Uterus (tissue), 4 donors: ENCODE measurements around the gene MAZ. TPM values are rescaled to one million over a fixed set of nuclear protein-coding genes. Genes with fewer than 3 reads are reported as not detected.
"Not testable (repeated sequence)": the region's sequence is repeated elsewhere in the genome, so short reads cannot be mapped to it uniquely, and the experiment has no call there.

Experiments used
- DNase-seq, 2 donors: peaks; one replicate each; pipeline ENCODE4 v3.0.0-alpha.2; 2019 to 2020
- H3K27ac ChIP-seq, 2 donors: fragments of 200-600 bp; sonication (generic); 1 replicate in 1 of 2; 2 replicates in 1 of 2; pipeline ENCODE4 v1.5.1; 2016 to 2018
- H3K27me3 ChIP-seq, 2 donors: fragments of 200-600 bp; sonication (generic); one replicate each; pipeline ENCODE4 v1.5.1; 2018 to 2019; ENCODE audit warnings: control low read depth in 1 of 2
- H3K36me3 ChIP-seq, 2 donors: fragments of 200-600 bp; sonication (generic); one replicate each; pipeline ENCODE4 v1.5.1; 2019; ENCODE audit warnings: control low read depth in 1 of 2
- H3K4me1 ChIP-seq, 2 donors: fragments of 200-600 bp; sonication (generic); one replicate each; pipeline ENCODE4 v1.5.1; 2018 to 2019; ENCODE audit warnings: control low read depth in 1 of 2
- H3K4me3 ChIP-seq, 2 donors: fragments of 200-600 bp; sonication (generic); 1 replicate in 1 of 2; 2 replicates in 1 of 2; pipeline ENCODE4 v1.5.1; 2018 to 2019; ENCODE audit warnings: mild to moderate bottlenecking in 1 of 2
- H3K9me3 ChIP-seq, 2 donors: fragments of 200-600 bp; sonication (generic); one replicate each; pipeline ENCODE4 v1.5.1; 2019; ENCODE audit warnings: control low read depth in 1 of 2
- POLR2A ChIP-seq, 2 donors: fragments of 450-650 bp; IDR thresholded peaks; one replicate each; pipeline ENCODE4 v1.6.1; 2016; ENCODE audit warnings: antibody characterized with exemption in 2 of 2, mild to moderate bottlenecking in 1 of 2, moderate library complexity in 1 of 2
- intact Hi-C: fragments of 100-400 bp; cut with DNase I; formaldehyde crosslinking; loops from one replicate; pipeline ENCODE4 v1.15.1; 2023; ENCODE audit warnings: low total_unique reads
- total RNA-seq, 4 donors: library from RNA; depleted of rRNA in 3 of 4; stranded (reverse); fragments of >200 nt in 3 of 4; gene quantifications; one replicate each; pipeline versions ENCODE4 v1.1.0 to v1.2.4, GENCODE V29; 2014 to 2023
- TF ChIP-seq, protein P1 (sequence below), 4 experiments: fragments of 200-600 bp in 2 of 4; fragments of 450-650 bp in 2 of 4; sonication (generic) in 2 of 4; IDR thresholded peaks; one replicate each; pipeline ENCODE4 v1.5.1; 2016 to 2019; ENCODE audit warnings: antibody characterized with exemption in 4 of 4, mild to moderate bottlenecking in 2 of 4, moderate library complexity in 1 of 4
- donor health status: DM: yes; HTN: yes; CAD: no.

The MAZ gene
- total RNA-seq, 4 donors from 2014 or later, result 32.8 to 200 (median 67.5) TPM

- DNase-seq, result no peak
- Histone ChIP-seq H3K36me3 (no peaks in the 10 kb centered on the region), H3K27ac (no peak within 1 kb of the TSS), H3K9me3 (no peaks in the 10 kb centered on the region), H3K4me1 (no peaks in the 10 kb centered on the region), H3K4me3 (no peak within 1 kb of the TSS), H3K27me3 (no peaks in the 10 kb centered on the region)
- intact Hi-C loops, result no loop called here
- TF ChIP-seq, protein P1, sequence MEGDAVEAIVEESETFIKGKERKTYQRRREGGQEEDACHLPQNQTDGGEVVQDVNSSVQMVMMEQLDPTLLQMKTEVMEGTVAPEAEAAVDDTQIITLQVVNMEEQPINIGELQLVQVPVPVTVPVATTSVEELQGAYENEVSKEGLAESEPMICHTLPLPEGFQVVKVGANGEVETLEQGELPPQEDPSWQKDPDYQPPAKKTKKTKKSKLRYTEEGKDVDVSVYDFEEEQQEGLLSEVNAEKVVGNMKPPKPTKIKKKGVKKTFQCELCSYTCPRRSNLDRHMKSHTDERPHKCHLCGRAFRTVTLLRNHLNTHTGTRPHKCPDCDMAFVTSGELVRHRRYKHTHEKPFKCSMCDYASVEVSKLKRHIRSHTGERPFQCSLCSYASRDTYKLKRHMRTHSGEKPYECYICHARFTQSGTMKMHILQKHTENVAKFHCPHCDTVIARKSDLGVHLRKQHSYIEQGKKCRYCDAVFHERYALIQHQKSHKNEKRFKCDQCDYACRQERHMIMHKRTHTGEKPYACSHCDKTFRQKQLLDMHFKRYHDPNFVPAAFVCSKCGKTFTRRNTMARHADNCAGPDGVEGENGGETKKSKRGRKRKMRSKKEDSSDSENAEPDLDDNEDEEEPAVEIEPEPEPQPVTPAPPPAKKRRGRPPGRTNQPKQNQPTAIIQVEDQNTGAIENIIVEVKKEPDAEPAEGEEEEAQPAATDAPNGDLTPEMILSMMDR (IDR thresholded peaks at IDR 0.05), result no peak
Observed at GRCh38 chr16:29777576-29778350, 28.6 kb upstream of the MAZ start, which contains the start of gene ZG16. ZG16 (plus strand) TSS chr16:29778256; CDS start chr16:29779267, 1,011 bp downstream.

- intact Hi-C loops, result no loop called here
- Histone ChIP-seq H3K27ac (no peak overlapping the region), H3K9me3 (no peaks in the 10 kb centered on the region), H3K4me3 (no peak overlapping the region), H3K4me1 (no peaks in the 10 kb centered on the region), H3K36me3 (no peaks in the 10 kb centered on the region), H3K27me3 (no peaks in the 10 kb centered on the region)
- TF ChIP-seq POLR2A (IDR thresholded peaks at IDR 0.05), result no peak
- TF ChIP-seq, protein P1 (IDR thresholded peaks at IDR 0.05), result no peak
- DNase-seq, result no peak
Observed at GRCh38 chr16:29779474-29779873, 26.9 kb upstream of the MAZ start.

DNA sequence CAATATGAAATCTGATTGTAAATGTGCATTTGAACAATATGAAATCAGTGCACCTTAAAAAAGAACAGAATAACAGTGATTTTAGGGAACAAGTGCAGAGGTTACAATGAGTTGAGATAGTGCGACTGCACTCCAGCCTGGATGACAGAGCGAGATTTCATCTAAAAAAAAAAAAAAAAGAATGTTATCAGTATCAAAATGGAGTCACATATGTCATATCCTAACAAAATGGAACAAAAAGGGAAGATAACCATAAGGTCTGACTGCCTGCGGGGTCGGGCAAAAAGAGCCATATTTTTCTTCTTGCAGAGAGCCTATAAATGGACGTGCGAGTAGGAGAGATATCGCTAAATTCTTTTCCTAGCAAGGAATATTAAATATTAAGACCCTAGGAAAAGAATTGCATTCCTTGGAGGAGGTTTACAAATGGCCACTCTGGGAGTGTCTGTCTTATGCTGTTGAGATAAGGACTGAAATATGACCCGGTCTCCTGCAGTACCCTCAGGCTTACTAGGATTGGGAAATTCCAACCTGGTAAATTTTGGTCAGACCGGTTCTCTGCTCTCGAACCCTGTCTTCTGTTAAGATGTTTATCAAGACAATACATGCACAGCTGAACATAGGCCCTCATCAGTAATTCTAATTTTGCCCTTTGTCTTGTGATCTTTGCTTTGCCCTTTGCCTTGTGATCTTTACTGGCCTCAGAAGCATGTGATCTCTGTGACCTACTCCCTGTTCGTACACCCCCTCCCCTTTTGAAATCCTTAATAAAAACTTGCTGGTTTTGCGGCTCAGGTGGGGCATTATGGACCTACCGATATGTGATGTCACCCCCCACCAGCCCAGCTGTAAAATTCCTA, 23.0 kb upstream of the MAZ start:
- H3K9me3 ChIP-seq, DNase-seq, H3K4me1 ChIP-seq, H3K36me3 ChIP-seq, H3K27ac ChIP-seq, H3K4me3 ChIP-seq, H3K27me3 ChIP-seq, intact Hi-C loops: not testable (repeated sequence)

DNA sequence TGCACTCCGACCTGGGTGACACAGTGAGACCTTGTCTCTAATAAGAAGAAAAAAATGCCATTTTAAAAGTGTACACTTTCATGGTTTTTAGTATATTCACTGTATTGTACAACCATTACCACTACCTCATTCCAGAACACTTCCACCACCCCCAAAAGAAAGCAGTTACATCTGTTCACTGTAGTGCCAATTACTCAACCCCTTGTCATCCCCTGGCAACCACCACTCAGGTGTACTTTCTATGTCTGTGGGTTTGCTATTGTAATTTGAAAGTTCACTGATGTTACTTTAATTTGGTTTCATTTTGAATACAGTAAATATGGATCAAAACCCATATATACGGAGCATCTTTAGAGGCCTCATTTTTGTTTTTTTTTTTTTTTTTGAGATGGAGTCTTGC, 22.2 kb upstream of the MAZ start:
- intact Hi-C loops, result no loop called here
- H3K4me3 ChIP-seq, result no peak overlapping the region
- DNase-seq, result no peak
- peaks cover 0 to 3% of the 10 kb centered on the region in 2 donors for H3K4me1 ChIP-seq
- H3K9me3 ChIP-seq, result no peaks in the 10 kb centered on the region
- no peaks in the 10 kb centered on the region for H3K36me3 ChIP-seq
- H3K27me3 ChIP-seq, result no peaks in the 10 kb centered on the region
- no peak overlapping the region for H3K27ac ChIP-seq
- TF ChIP-seq, protein P1 (IDR thresholded peaks at IDR 0.05), result no peak
- TF ChIP-seq POLR2A (IDR thresholded peaks at IDR 0.05), result no peak

GRCh38 chr16:29784901-29785500, 21.3 kb upstream of the MAZ start:
- Histone ChIP-seq H3K27me3 (no peaks in the 10 kb centered on the region), H3K9me3 (no peaks in the 10 kb centered on the region), H3K27ac (no peak overlapping the region), H3K4me3 (peak overlapping the region; percentile 9 to 10), H3K4me1 (peaks cover 0 to 3% of the 10 kb centered on the region in 2 donors), H3K36me3 (no peaks in the 10 kb centered on the region)
- peak; percentile 61 to 76 for DNase-seq
- TF ChIP-seq, protein P1 (IDR thresholded peaks at IDR 0.05), result peak; percentile 63 to 93 (median 78)
- no peak for TF ChIP-seq POLR2A (IDR thresholded peaks at IDR 0.05)
- intact Hi-C loops, result no loop called here

DNA sequence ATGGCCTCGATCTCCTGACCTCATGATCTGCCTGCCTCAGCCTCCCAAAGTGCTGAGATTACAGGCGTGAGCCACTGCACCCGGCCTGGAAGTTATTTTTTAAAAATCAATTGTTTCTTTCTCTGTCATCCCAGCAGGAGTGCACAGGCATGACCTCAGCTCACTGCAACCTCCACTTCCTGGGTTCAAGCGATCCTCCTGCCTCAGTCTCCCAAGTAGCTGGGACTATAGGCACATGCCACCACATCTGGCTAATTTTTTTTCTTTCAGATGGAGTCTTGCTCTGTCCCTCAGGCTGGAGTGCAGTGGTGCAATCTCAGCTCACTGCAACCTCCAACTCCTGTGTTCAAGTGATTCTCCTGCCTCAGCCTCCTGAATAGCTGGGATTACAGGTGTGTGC, 19.2 kb upstream of the MAZ start:
- H3K27ac ChIP-seq, intact Hi-C loops, H3K9me3 ChIP-seq, H3K27me3 ChIP-seq, H3K36me3 ChIP-seq, H3K4me3 ChIP-seq, DNase-seq: not testable (repeated sequence)
- H3K4me1 ChIP-seq, result peaks cover 0 to 11% of the 10 kb centered on the region in 2 donors
